GM18519 (cell line): ENCODE results near the gene SLC22A16.

Experiments
- ATAC-seq: cut with Tn5 transposase; IDR thresholded peaks from one replicate; pipeline ENCODE4 v1.9.1; 2021; ENCODE audit warnings: mild to moderate bottlenecking, moderate library complexity; ENCODE audit not compliant: unreplicated experiment, low FRiP score

Gene SLC22A16

GRCh38 chr6:110449541-110449895, 26.9 kb downstream of the SLC22A16 start:
- no peak for ATAC-seq

DNA sequence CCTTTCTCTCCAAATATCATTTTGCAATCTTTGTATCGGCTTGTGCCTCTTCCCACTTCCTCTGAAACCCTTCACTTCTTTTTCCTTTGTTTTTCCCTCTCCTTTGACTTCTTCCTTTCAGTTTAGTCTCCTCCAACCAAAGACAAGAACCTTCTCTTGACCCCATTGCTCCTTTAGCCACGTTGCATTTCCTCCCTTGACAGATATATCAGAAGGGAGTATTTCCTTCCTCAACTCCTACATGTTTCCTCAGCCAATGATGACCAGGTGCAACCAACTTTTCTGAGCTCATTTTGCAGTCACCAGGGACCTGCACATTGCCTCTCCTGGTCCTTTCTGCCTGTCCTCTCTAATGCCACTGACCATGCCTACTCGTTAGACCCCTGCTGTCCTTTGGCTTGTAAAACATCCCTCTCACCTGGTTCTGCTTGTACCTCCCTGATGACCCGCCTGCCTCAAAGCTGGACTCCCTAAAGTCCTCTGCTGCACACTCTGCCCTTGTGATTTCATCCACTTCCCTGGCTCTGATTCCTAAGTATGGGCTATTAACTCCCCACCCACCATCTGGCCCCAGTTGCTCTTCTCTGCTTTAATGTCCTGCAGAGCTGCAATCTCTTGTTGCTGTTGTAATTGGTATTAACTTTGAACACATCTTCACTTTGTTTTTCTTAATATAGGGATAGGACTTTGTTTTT, 27.4 kb downstream of the SLC22A16 start:
- no peak for ATAC-seq

DNA sequence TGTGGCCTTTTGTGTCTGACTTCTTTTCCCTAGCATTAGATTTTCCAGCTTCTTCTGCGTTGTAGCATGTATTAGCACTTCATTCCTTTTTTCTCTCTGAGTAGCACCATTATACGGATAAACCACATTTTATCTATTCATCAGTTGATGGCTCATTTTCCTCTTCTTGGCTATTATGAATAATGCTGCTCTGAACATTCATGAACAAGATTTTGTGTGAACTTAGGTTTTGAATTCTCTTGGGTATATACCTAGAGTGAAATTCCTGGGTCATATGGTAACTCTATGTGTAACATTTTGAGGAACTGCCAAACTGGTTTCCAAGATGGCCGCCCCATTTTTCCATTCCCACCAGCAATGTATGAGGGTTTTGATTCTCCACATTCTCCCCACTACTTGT, 28.7 kb downstream of the SLC22A16 start:
- ATAC-seq: no peak

- ATAC-seq: no peak
Observed at GRCh38 chr6:110446405-110446804, 30.0 kb downstream of the SLC22A16 start.

DNA sequence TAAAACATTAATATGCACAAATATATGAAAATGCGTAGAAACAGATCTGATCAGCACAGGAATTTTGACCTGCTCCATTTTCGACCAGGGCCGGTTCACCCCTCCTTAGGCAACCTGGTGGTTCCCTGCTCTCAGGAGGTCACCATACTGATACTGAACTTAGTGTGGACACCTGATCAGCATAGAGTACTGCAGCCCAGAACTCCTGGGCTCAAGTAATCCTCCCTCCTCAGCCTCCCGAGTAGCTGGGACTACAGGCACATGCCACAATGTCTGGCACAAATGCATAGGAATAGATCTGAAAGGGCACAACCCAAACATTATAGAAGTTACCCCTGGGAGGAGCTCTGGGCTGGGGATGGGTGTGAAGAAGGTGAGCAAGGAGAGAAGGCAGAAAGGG, 36.4 kb downstream of the SLC22A16 start:
- ATAC-seq: no peak

GRCh38 chr6:110439356-110439755, 37.1 kb downstream of the SLC22A16 start:
- ATAC-seq: no peak

GRCh38 chr6:110434961-110435602, 41.3 kb downstream of the SLC22A16 start:
- no peak for ATAC-seq

GRCh38 chr6:110432285-110432900, 44.0 kb downstream of the SLC22A16 start:
- ATAC-seq: no peak

DNA sequence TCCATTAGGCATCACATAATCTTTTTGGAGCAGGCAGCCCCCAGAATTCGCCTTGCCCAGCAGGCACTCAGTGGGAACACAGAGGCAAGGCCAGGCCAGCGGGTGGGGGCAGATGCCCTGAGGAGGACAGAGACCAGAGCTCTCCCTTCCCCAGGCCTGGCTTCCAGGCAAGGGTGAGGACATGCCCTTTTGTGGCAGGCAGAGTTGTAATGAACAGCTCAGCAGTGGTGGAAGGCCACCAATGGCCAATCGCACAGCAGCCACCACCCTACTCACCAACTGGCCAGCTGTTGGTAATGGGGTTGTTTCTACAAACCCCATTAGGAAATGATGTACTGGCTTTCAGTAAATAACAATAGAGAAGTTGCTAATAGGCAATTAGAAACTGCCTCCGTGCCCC, 45.7 kb downstream of the SLC22A16 start:
- no peak for ATAC-seq

DNA sequence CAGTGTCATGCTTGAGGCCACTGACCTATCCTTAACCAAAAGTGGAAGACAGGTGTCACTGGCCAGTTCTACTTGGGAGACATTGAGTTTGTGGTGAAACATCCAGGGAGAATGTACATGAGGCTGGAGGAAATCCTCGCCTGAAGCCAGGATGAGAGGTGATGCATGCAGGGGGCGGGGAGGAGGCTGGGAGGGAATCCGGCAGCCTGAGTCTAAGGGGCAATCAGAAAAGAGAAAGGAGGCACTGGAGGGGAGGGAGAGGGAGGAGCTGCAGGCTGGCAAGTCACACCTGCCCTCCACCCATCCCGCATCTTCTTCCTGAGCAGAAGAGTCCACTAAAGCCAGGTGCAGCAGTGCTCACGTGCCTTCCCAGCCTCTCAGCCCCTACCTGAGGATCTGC, 46.2 kb downstream of the SLC22A16 start:
- ATAC-seq: no peak

- ATAC-seq: no peak
Observed at GRCh38 chr6:110428153-110428552, 48.3 kb downstream of the SLC22A16 start.

DNA sequence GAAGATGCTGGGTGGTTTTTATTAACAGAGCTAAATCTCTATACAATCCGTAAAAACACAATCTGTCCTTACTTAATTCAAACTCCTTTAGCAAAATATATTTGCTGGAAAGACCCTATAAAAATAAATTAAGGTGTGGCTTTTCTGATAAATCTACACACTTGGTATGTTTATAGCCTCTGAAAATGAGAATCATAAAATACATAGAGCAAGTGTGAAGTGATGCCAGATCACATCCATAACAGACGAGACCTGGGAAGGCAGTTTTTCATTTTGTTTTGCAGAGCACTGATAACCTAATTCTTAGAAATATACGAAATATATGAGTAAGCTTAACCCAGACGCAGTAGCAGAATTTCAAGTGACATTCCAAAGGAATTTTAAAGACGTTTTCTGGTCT, 50.6 kb downstream of the SLC22A16 start:
- ATAC-seq: no peak

DNA sequence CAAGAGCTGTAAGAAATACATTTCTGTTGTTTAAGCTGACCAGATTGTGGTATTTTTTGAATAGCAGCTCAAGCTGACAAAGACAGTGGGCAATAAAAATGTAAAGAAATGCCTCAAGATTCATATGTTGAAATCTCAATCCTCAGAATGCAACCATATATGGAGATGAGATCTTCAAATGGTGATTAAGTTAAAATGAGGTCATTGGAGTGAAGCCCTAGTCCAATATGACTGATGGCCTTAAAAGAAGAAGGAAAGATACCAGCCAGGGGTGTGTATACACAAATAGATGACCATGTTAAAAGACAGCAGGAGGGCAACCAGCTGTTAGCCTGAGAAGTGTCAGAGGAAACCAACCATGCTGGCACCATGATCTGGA, 54.0 kb downstream of the SLC22A16 start:
- ATAC-seq: no peak

- no peak for ATAC-seq
Observed at GRCh38 chr6:110421749-110422443, 54.5 kb downstream of the SLC22A16 start.

- no peak for ATAC-seq
Observed at GRCh38 chr6:110419028-110419739, 57.2 kb downstream of the SLC22A16 start.

DNA sequence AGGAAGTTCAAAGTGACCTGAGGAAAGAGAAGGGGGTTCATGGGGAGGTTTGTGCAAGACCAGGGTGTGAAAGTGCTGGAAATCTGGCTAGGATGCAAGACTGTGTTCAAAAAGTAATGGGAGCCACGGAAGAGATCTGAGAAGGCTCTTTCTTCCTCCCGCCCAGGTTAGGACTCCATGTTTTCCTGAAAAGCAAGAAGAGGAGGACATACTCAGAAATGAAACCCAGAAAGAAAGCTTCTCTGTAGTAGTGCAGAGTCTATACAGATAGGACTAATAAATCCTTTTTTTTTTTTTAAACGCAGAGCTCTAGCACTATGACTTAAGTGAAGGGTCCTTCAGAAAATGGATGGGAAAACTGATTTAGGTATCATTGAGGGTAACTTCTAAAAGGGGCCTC, 57.8 kb downstream of the SLC22A16 start:
- no peak for ATAC-seq

- ATAC-seq: no peak
Observed at GRCh38 chr6:110415086-110415916, 61.1 kb downstream of the SLC22A16 start, which contains the start of gene DDO. DDO (minus strand) TSS chr6:110415575; CDS start chr6:110413462, 2,113 bp downstream.

- ATAC-seq: no peak
Observed at GRCh38 chr6:110414669-110415068, 61.7 kb downstream of the SLC22A16 start.

DNA sequence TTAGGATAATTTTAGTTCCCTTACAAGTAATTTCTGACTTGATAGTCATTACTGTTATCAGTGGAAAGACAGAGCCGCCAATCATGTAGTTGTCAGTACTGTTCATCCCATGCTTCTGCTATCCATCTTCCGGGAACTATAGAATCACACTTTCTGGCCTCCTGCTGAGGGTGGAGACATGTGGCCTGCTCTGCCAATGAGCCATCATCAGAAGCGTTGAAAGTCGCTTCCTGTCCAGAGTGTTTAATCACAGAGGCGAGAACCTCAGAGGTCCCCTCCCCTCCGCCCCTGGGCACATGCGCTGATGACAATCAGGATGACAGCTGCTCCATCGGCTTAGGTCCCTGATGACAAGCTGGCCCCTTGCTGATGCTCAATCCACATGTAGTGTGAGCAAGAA, 64.1 kb downstream of the SLC22A16 start:
- no peak for ATAC-seq

DNA sequence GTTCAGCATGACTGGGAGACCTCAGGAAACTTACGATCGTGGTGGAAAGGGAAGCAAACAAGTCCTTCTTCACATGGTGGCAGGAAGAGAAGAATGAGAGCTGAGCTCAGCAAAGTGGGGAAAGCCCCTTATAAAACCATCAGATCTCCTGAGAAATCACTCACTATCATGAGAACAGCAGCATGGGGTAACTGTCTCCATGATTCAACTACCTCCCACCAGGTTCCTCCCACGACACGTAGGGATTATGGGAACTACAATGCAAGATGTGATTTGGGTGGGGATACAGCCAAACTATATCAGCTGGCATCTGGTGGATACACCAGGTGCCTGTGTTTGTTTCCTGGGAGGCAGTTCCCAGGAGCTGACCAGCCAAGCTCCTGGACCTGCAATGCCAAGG, 65.9 kb downstream of the SLC22A16 start:
- ATAC-seq: no peak
